GM12878 (cell line): ENCODE measurements around the gene MYO9B. TPM values are rescaled to one million over a fixed set of nuclear protein-coding genes. Genes with fewer than 3 reads are reported as not detected.

Source experiments
- ATAC-seq: fragments of 200-7000 bp; cut with Tn5 transposase; 3 replicates; pipeline ENCODE4 v1.9.1; 2020; ENCODE audit warnings: mild to moderate bottlenecking, moderate library complexity
- BruUV-seq: library from RNA; stranded (reverse); fragments of 400-500 nt; replicated peaks from 2 replicates; lab custom pipeline; 2021; lab: Mats Ljungman, UMichigan
- CTCF ChIA-PET: fragments of 300-600 bp; sonication (Branson Sonifier 250); formaldehyde crosslinking; extraction: SDS; loops from one replicate; lab custom pipeline; 2021; ENCODE audit warnings: inconsistent platforms; lab: Yijun Ruan, JAX
- POLR2A ChIA-PET: fragments of 350-600 bp; formaldehyde crosslinking; extraction: SDS; loops from one replicate; lab custom pipeline; 2021; ENCODE audit warnings: inconsistent platforms; lab: Charles Lee
- RAD21 ChIA-PET: fragments of 300-600 bp; sonication (Branson Sonifier 250); formaldehyde crosslinking; loops from one replicate; lab custom pipeline; 2023; ENCODE audit warnings: antibody characterized with exemption; ENCODE audit not compliant: unreplicated experiment; lab: Charles Lee
- SMC1A ChIA-PET: fragments of 300-600 bp; sonication (Branson Sonifier 250); formaldehyde crosslinking; loops from one replicate; lab custom pipeline; 2023; ENCODE audit not compliant: unreplicated experiment, uncharacterized antibody; lab: Charles Lee
- DNase-seq: peaks from one replicate; pipeline ENCODE4 v3.0.0-alpha.2; 2011; ENCODE audit warnings: low read depth, low spot score
- FAIRE-seq: peaks from 3 replicates; lab custom pipeline; 2011; peaks lifted over from hg19 to GRCh38; lab: Jason Lieb, UNC
- H2AFZ ChIP-seq: 2 replicates; pipeline ENCODE4 v1.6.0; 2011; ENCODE audit warnings: low read depth, low read length, control low read depth; ENCODE audit not compliant: control insufficient read depth
- H3K27ac ChIP-seq: 2 replicates; pipeline ENCODE4 v1.5.1; 2011; ENCODE audit warnings: control low read depth; ENCODE audit not compliant: control insufficient read depth, insufficient read depth
- H3K27me3 ChIP-seq, 2 experiments: replicated peaks in 1 of 2; 2 replicates each; pipeline versions ENCODE4 v1.6.0 to v1.6.1; 2011; ENCODE audit warnings: low read length in 1 of 2; ENCODE audit not compliant: control insufficient read depth in 2 of 2, insufficient read depth in 2 of 2
- H3K36me3 ChIP-seq, 2 experiments: 2 replicates each; pipeline ENCODE4 v1.5.1; 2011; ENCODE audit warnings: low read length in 1 of 2; ENCODE audit not compliant: control insufficient read depth in 2 of 2, insufficient read depth in 2 of 2
- H3K4me1 ChIP-seq: 2 replicates; pipeline ENCODE4 v1.6.1; 2011; ENCODE audit warnings: mild to moderate bottlenecking, low read length, moderate library complexity, mixed read lengths; ENCODE audit not compliant: control insufficient read depth, insufficient read depth
- H3K4me2 ChIP-seq: 2 replicates; pipeline ENCODE4 v1.6.0; 2011; ENCODE audit warnings: control low read depth; ENCODE audit not compliant: control insufficient read depth, insufficient read depth
- H3K4me3 ChIP-seq: fragments of 200-600 bp; sonication (generic); 2 replicates; pipeline ENCODE4 v1.5.1; 2016
- H3K79me2 ChIP-seq: 2 replicates; pipeline ENCODE4 v1.6.0; 2011; ENCODE audit warnings: low read length; ENCODE audit not compliant: control insufficient read depth, insufficient read depth
- H3K9ac ChIP-seq: 2 replicates; pipeline ENCODE4 v1.8.0; 2011; ENCODE audit warnings: low read length, control low read depth, mixed read lengths; ENCODE audit not compliant: control insufficient read depth, insufficient read depth
- H3K9me3 ChIP-seq: replicated peaks from 3 replicates; pipeline ENCODE4 v1.5.1; 2011; ENCODE audit warnings: mild to moderate bottlenecking, low read length; ENCODE audit not compliant: control insufficient read depth, insufficient read depth
- H4K20me1 ChIP-seq: 2 replicates; pipeline ENCODE4 v1.6.0; 2011; ENCODE audit not compliant: control insufficient read depth, insufficient read depth
- BCL11A ChIP-seq: IDR thresholded peaks from 2 replicates; pipeline ENCODE4 v1.6.1; 2011; ENCODE audit warnings: low read depth, low read length
- CTCF ChIP-seq, 3 experiments: IDR thresholded peaks in 2 of 3; conservative IDR thresholded peaks in 1 of 3; 2 replicates each; pipeline ENCODE4 v1.5.1; 2011; ENCODE audit warnings: low read depth in 3 of 3, low read length in 3 of 3, mild to moderate bottlenecking in 3 of 3, control low read depth in 2 of 3, moderate library complexity in 2 of 3, inconsistent platforms in 1 of 3, mixed read lengths in 1 of 3; ENCODE audit not compliant: control insufficient read depth in 2 of 3, insufficient read depth in 1 of 3; ENCODE audit errors: extremely low read depth in 1 of 3
- NFXL1 ChIP-seq: fragments of 450-650 bp; IDR thresholded peaks from 2 replicates; pipeline ENCODE4 v1.6.1; 2017; ENCODE audit warnings: antibody characterized with exemption, mild to moderate bottlenecking, borderline replicate concordance
- POLR2A ChIP-seq: IDR thresholded peaks from 2 replicates; pipeline ENCODE4 v1.6.1; 2011; ENCODE audit warnings: low read depth, mild to moderate bottlenecking, low read length
- POLR2AphosphoS5 ChIP-seq: IDR thresholded peaks from 2 replicates; pipeline ENCODE4 v1.6.1; 2011; ENCODE audit warnings: mild to moderate bottlenecking, low read length, inconsistent platforms
- SMAD1 ChIP-seq: fragments of 450-650 bp; IDR thresholded peaks from 2 replicates; pipeline ENCODE4 v1.6.1; 2018; ENCODE audit warnings: mild to moderate bottlenecking, low read depth; ENCODE audit not compliant: partially characterized antibody
- SPI1 ChIP-seq: IDR thresholded peaks from 2 replicates; pipeline ENCODE4 v1.6.1; 2011; ENCODE audit warnings: low read depth, mild to moderate bottlenecking, low read length, moderate library complexity, borderline replicate concordance; ENCODE audit not compliant: insufficient read depth
- YY1 ChIP-seq: IDR thresholded peaks from 2 replicates; pipeline ENCODE4 v1.6.1; 2011; ENCODE audit warnings: low read depth, mild to moderate bottlenecking, low read length
- WGBS: methylation state at CpG from one replicate; pipeline ENCODE4 v1.1.6; 2016; ENCODE audit warnings: low lambda C conversion rate; ENCODE audit not compliant: insufficient replicate concordance, insufficient coverage; ENCODE audit errors: missing lambda C conversion rate; 5-methylcytosine and 5-hydroxymethylcytosine counted together
- in situ Hi-C: fragments of 300-500 bp; cut with MboI; formaldehyde crosslinking; loops from 9 replicates; pipeline ENCODE4 v1.14.3; 2018; ENCODE audit warnings: mixed read lengths
- intact Hi-C: fragments of 100-400 bp; cut with micrococcal nuclease; formaldehyde crosslinking; loops from one replicate; pipeline ENCODE4 v1.14.2; 2022; ENCODE audit not compliant: unreplicated experiment
- polyA plus RNA-seq, 11 experiments: library from polyadenylated mRNA; depleted of rRNA in 4 of 11; unstranded in 6 of 11; stranded (reverse) in 5 of 11; fragments of >200 nt; fragmentation: Nextera tagmentation in 4 of 11; fragmentation: Illumina TruSeq in 1 of 11; extraction: Ambion mirVana in 4 of 11; extraction: Trizol in 1 of 11; gene quantifications; 1 replicate in 1 of 11; 2 replicates in 10 of 11; pipeline versions ENCODE4 v1.2.1 to v1.2.3, GENCODE V29; 2011 to 2016; ENCODE audit warnings: inconsistent platforms in 2 of 11, missing spikeins in 2 of 11, low read depth in 1 of 11
- total RNA-seq, 4 experiments: library from RNA; depleted of rRNA in 3 of 4; stranded (reverse); fragments of >200 nt in 3 of 4; fragmentation: Illumina TruSeq in 1 of 4; extraction: Trizol in 1 of 4; gene quantifications; 2 replicates each; pipeline versions ENCODE4 v1.2.1 to v1.2.3, GENCODE V29; 2013 to 2021
- TF ChIP-seq, protein P1 (sequence below): fragments of 450-650 bp; IDR thresholded peaks from 2 replicates; pipeline ENCODE4 v1.6.1; 2018; ENCODE audit warnings: mild to moderate bottlenecking, low read depth, moderate library complexity; ENCODE audit not compliant: partially characterized antibody
- TF ChIP-seq, protein P2 (sequence below): IDR thresholded peaks from 2 replicates; pipeline ENCODE4 v1.6.1; 2012; ENCODE audit warnings: mild to moderate bottlenecking, low read depth, low read length
- TF ChIP-seq, protein P3 (sequence below): IDR thresholded peaks from 2 replicates; pipeline ENCODE4 v1.6.1; 2012; ENCODE audit warnings: low read depth, low read length, improper control_type of control experiment
- TF ChIP-seq, protein P4 (sequence below): IDR thresholded peaks from 2 replicates; pipeline ENCODE4 v1.6.1; 2012; ENCODE audit warnings: low read depth, low read length, improper control_type of control experiment

MYO9B gene
- total and polyA plus RNA-seq, 10 of the 15 experiments (the other 5 are each of a cell fraction or from before 2014, with no cell fraction given): 5.4 to 165 (median 45.8) TPM

DNA sequence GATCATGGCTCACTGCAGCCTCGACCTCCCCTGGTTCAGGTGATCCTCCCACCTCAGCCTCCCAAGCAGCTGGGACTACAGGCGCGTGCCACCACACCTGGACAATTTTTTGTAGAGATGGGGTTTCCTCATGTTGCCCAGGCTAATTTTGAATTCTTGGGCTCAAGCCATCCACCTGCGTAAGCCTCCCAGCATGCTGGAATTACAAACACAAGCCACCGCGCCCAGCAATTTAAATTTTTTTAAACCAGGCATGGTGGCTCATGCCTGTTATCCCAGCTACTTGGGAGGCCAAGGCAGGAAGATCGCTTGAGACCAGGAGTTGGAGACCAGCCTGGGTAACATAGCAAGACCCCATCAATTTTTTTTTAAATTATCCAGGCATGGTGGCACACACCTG is 79.7 kb downstream of the MYO9B start (continued):
- TF ChIP-seq, protein P1, sequence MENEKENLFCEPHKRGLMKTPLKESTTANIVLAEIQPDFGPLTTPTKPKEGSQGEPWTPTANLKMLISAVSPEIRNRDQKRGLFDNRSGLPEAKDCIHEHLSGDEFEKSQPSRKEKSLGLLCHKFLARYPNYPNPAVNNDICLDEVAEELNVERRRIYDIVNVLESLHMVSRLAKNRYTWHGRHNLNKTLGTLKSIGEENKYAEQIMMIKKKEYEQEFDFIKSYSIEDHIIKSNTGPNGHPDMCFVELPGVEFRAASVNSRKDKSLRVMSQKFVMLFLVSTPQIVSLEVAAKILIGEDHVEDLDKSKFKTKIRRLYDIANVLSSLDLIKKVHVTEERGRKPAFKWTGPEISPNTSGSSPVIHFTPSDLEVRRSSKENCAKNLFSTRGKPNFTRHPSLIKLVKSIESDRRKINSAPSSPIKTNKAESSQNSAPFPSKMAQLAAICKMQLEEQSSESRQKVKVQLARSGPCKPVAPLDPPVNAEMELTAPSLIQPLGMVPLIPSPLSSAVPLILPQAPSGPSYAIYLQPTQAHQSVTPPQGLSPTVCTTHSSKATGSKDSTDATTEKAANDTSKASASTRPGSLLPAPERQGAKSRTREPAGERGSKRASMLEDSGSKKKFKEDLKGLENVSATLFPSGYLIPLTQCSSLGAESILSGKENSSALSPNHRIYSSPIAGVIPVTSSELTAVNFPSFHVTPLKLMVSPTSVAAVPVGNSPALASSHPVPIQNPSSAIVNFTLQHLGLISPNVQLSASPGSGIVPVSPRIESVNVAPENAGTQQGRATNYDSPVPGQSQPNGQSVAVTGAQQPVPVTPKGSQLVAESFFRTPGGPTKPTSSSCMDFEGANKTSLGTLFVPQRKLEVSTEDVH: no peak
- TF ChIP-seq, protein P2, sequence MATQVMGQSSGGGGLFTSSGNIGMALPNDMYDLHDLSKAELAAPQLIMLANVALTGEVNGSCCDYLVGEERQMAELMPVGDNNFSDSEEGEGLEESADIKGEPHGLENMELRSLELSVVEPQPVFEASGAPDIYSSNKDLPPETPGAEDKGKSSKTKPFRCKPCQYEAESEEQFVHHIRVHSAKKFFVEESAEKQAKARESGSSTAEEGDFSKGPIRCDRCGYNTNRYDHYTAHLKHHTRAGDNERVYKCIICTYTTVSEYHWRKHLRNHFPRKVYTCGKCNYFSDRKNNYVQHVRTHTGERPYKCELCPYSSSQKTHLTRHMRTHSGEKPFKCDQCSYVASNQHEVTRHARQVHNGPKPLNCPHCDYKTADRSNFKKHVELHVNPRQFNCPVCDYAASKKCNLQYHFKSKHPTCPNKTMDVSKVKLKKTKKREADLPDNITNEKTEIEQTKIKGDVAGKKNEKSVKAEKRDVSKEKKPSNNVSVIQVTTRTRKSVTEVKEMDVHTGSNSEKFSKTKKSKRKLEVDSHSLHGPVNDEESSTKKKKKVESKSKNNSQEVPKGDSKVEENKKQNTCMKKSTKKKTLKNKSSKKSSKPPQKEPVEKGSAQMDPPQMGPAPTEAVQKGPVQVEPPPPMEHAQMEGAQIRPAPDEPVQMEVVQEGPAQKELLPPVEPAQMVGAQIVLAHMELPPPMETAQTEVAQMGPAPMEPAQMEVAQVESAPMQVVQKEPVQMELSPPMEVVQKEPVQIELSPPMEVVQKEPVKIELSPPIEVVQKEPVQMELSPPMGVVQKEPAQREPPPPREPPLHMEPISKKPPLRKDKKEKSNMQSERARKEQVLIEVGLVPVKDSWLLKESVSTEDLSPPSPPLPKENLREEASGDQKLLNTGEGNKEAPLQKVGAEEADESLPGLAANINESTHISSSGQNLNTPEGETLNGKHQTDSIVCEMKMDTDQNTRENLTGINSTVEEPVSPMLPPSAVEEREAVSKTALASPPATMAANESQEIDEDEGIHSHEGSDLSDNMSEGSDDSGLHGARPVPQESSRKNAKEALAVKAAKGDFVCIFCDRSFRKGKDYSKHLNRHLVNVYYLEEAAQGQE: no peak

- no TSS peak for BruUV-seq
- Histone ChIP-seq H3K4me1 (no peaks in the 10 kb centered on the region; the same call in 1 of the 2 replicates), H3K36me3 (peaks cover 25 to 36% of the 10 kb centered on the region in 2 experiments), H3K9ac (no peak overlapping the region), H3K9me3 (no peaks in the 10 kb centered on the region), H3K27me3 (no peaks in the 10 kb centered on the region), H3K4me3 (no peak overlapping the region), H3K79me2 (no peaks in the 10 kb centered on the region), H4K20me1 (no peaks in the 10 kb centered on the region), H2AFZ (no peak overlapping the region), H3K27ac (no peak overlapping the region), H3K4me2 (no peak overlapping the region)
- TF ChIP-seq CTCF (IDR thresholded peaks at IDR 0.05 in 2 of 3, conservative IDR thresholded peaks at IDR 0.05 in 1 of 3; ENCODE audit: control insufficient read depth in 2 of 3, extremely low read depth in 1 of 3, insufficient read depth in 1 of 3, low read depth in 3 of 3, low read length in 3 of 3): no peak
- no peak for TF ChIP-seq SPI1
- TF ChIP-seq, protein P3, sequence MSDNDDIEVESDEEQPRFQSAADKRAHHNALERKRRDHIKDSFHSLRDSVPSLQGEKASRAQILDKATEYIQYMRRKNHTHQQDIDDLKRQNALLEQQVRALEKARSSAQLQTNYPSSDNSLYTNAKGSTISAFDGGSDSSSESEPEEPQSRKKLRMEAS: no peak
- no peak for TF ChIP-seq SMAD1
- TF ChIP-seq, protein P4, sequence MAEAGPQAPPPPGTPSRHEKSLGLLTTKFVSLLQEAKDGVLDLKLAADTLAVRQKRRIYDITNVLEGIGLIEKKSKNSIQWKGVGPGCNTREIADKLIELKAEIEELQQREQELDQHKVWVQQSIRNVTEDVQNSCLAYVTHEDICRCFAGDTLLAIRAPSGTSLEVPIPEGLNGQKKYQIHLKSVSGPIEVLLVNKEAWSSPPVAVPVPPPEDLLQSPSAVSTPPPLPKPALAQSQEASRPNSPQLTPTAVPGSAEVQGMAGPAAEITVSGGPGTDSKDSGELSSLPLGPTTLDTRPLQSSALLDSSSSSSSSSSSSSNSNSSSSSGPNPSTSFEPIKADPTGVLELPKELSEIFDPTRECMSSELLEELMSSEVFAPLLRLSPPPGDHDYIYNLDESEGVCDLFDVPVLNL: no peak
- TF ChIP-seq NFXL1: no peak
- TF ChIP-seq YY1: no peak
- no peak for TF ChIP-seq POLR2A
- no peak for TF ChIP-seq BCL11A
- TF ChIP-seq POLR2AphosphoS5: no peak
- no peak for DNase-seq
- CTCF ChIA-PET: interaction anchor here (0.6 to 1.6 kb wide), 3 partner anchors 58 to 90 kb away, joined by 3 read pairs; no protein-coding TSS in a partner anchor
- in situ Hi-C loops: no loop called here
- FAIRE-seq: no peak
- RAD21 ChIA-PET: no interaction called here
- POLR2A ChIA-PET: interaction anchor here (0.6 kb wide), 1 partner anchor 14 kb away, joined by 4 read pairs; no protein-coding TSS in a partner anchor
- WGBS: 92% methylated on average over 11 of the region's 11 CpGs
- ATAC-seq: no peak
- SMC1A ChIA-PET: interaction anchor here (1.3 to 1.4 kb wide), 2 partner anchors 31 to 89 kb away, joined by 3 read pairs; no protein-coding TSS in a partner anchor
- intact Hi-C loops: no loop called here
These were observed 80.8 kb downstream of the MYO9B start for GRCh38 chr19:17156296-17156946.
